ENCODE data around the gene CD300LF. TPM values are rescaled to one million over a fixed set of nuclear protein-coding genes. Genes with fewer than 3 reads are reported as not detected.
A peak's percentile ranks its signal among the peaks of the same experiment; 100 is the strongest.

Gene CD300LF
- total RNA-seq, 1 experiment from 2014 or later, result not detected

GRCh38 chr17:74760404-74761105 lies 47.8 kb upstream of the CD300LF start:
- H3K27me3 ChIP-seq (ENCODE audit: low read length), result no peaks in the 10 kb centered on the region
- intact Hi-C loops (cut with micrococcal nuclease), result no loop called here
- no peak overlapping the region for H3K4me3 ChIP-seq (ENCODE audit: low read length)
- ChIA-PET CTCF (interaction anchor here (0.6 kb wide), 1 partner anchor 10 kb away, joined by 3 read pairs; no protein-coding TSS in a partner anchor), POLR2A (ENCODE audit: unreplicated experiment) (no interaction called here)
- peaks cover 20% of the 10 kb centered on the region for H3K79me2 ChIP-seq (ENCODE audit: low read length)
- H3K4me1 ChIP-seq (ENCODE audit: insufficient read depth, low read length), result peaks cover 21% of the 10 kb centered on the region
- DNase-seq (no peak), ATAC-seq (no peak)
- no peaks in the 10 kb centered on the region for H3F3A ChIP-seq (ENCODE audit: low read length, unreplicated experiment)
- peak overlapping the region; percentile 23 for H3K27ac ChIP-seq (ENCODE audit: low read length)
- no peak overlapping the region for H2AFZ ChIP-seq (ENCODE audit: low read length)
- no peaks in the 10 kb centered on the region for H3K9me3 ChIP-seq (ENCODE audit: low read length)
- no peaks in the 10 kb centered on the region for H3K36me3 ChIP-seq (ENCODE audit: low read depth, low read length)
- BruUV-seq (replicated peaks), result no TSS peak
- TF ChIP-seq EZH2 (IDR thresholded peaks at IDR 0.05; ENCODE audit: low read length, unreplicated experiment), result no peak
- TF ChIP-seq CTCF (conservative IDR thresholded peaks at IDR 0.05; ENCODE audit: low read depth, low read length), result no peak
- TF ChIP-seq EZH2phosphoT487 (IDR thresholded peaks at IDR 0.05; ENCODE audit: borderline replicate concordance, low read length), result no peak
- no peaks in the 10 kb centered on the region for H3K9me2 ChIP-seq (replicated peaks; ENCODE audit: low read length)
- H3K4me2 ChIP-seq (ENCODE audit: low read length), result peak overlapping the region; percentile 20
- H3K9ac ChIP-seq (ENCODE audit: low read length), result no peak overlapping the region
- H4K20me1 ChIP-seq (ENCODE audit: low read length), result 0 out of 2 replicates have a peak, but pooled peaks cover under 1% of the 10 kb centered on the region

GRCh38 chr17:74759941-74760340 lies 47.2 kb upstream of the CD300LF start:
- H3K36me3 ChIP-seq (ENCODE audit: low read depth, low read length), result no peaks in the 10 kb centered on the region
- H3K27ac ChIP-seq (ENCODE audit: low read length), result peak overlapping the region; percentile 23
- DNase-seq (peak; percentile 52), ATAC-seq (no peak)
- H3K4me2 ChIP-seq (ENCODE audit: low read length), result peak overlapping the region; percentile 20
- TF ChIP-seq EZH2phosphoT487 (IDR thresholded peaks at IDR 0.05; ENCODE audit: borderline replicate concordance, low read length) (no peak), EZH2 (IDR thresholded peaks at IDR 0.05; ENCODE audit: low read length, unreplicated experiment) (no peak)
- no peaks in the 10 kb centered on the region for H3K9me3 ChIP-seq (ENCODE audit: low read length)
- H3K9me2 ChIP-seq (replicated peaks; ENCODE audit: low read length), result no peaks in the 10 kb centered on the region
- no peaks in the 10 kb centered on the region for H3F3A ChIP-seq (ENCODE audit: low read length, unreplicated experiment)
- CTCF ChIA-PET, result interaction anchor here (0.6 to 1.1 kb wide), 2 partner anchors 10 to 11 kb away, joined by 3 to 8 read pairs; no protein-coding TSS in a partner anchor
- BruUV-seq (replicated peaks), result no TSS peak
- H4K20me1 ChIP-seq (ENCODE audit: low read length), result 0 out of 2 replicates have a peak, but pooled peaks cover 4% of the 10 kb centered on the region
- H3K27me3 ChIP-seq (ENCODE audit: low read length), result no peaks in the 10 kb centered on the region
- no peak overlapping the region for H3K4me3 ChIP-seq (ENCODE audit: low read length)
- no peak overlapping the region for H2AFZ ChIP-seq (ENCODE audit: low read length)
- intact Hi-C loops (cut with micrococcal nuclease), result no loop called here
- H3K4me1 ChIP-seq (ENCODE audit: insufficient read depth, low read length), result peaks cover 21% of the 10 kb centered on the region
- no peak overlapping the region for H3K9ac ChIP-seq (ENCODE audit: low read length)
- POLR2A ChIA-PET (ENCODE audit: unreplicated experiment), result no interaction called here
- H3K79me2 ChIP-seq (ENCODE audit: low read length), result peaks cover 26% of the 10 kb centered on the region

GRCh38 chr17:74759243-74759801 lies 46.6 kb upstream of the CD300LF start:
- DNase-seq, result no peak
- Histone ChIP-seq H4K20me1 (ENCODE audit: low read length) (0 out of 2 replicates have a peak, but pooled peaks cover 4% of the 10 kb centered on the region), H2AFZ (ENCODE audit: low read length) (no peak overlapping the region), H3K27ac (ENCODE audit: low read length) (no peak overlapping the region), H3K36me3 (ENCODE audit: low read depth, low read length) (no peaks in the 10 kb centered on the region), H3K9me2 (replicated peaks; ENCODE audit: low read length) (no peaks in the 10 kb centered on the region), H3F3A (ENCODE audit: low read length, unreplicated experiment) (no peaks in the 10 kb centered on the region), H3K9me3 (ENCODE audit: low read length) (no peaks in the 10 kb centered on the region), H3K4me2 (ENCODE audit: low read length) (peak overlapping the region; percentile 20), H3K79me2 (ENCODE audit: low read length) (peaks cover 29% of the 10 kb centered on the region), H3K27me3 (ENCODE audit: low read length) (no peaks in the 10 kb centered on the region), H3K9ac (ENCODE audit: low read length) (no peak overlapping the region), H3K4me3 (ENCODE audit: low read length) (no peak overlapping the region), H3K4me1 (ENCODE audit: insufficient read depth, low read length) (peaks cover 21% of the 10 kb centered on the region)
- ChIA-PET POLR2A (ENCODE audit: unreplicated experiment) (no interaction called here), CTCF (interaction anchor here (1.1 kb wide), 1 partner anchor 9 kb away, joined by 8 read pairs; no protein-coding TSS in a partner anchor)
- TF ChIP-seq CTCF (conservative IDR thresholded peaks at IDR 0.05; ENCODE audit: low read depth, low read length) (no peak), EZH2 (IDR thresholded peaks at IDR 0.05; ENCODE audit: low read length, unreplicated experiment) (no peak), EZH2phosphoT487 (IDR thresholded peaks at IDR 0.05; ENCODE audit: borderline replicate concordance, low read length) (no peak)
- no TSS peak for BruUV-seq (replicated peaks)
- peak; percentile 39 for ATAC-seq
- intact Hi-C loops (cut with micrococcal nuclease), result no loop called here

Measured in PC-3 (cell line).